GM12878 (cell line): ENCODE results near the gene PPP1R3F. TPM values are rescaled to one million over a fixed set of nuclear protein-coding genes. Genes with fewer than 3 reads are reported as not detected.
"Not testable (repeated sequence)": the region's sequence is repeated elsewhere in the genome, so short reads cannot be mapped to it uniquely, and the experiment has no call there.

Experiments used
- ATAC-seq: fragments of 200-7000 bp; cut with Tn5 transposase; 3 replicates; pipeline ENCODE4 v1.9.1; 2020; ENCODE audit warnings: mild to moderate bottlenecking, moderate library complexity
- BruUV-seq: library from RNA; stranded (reverse); fragments of 400-500 nt; replicated peaks from 2 replicates; lab custom pipeline; 2021; lab: Mats Ljungman, UMichigan
- CTCF ChIA-PET: fragments of 300-600 bp; sonication (Branson Sonifier 250); formaldehyde crosslinking; extraction: SDS; loops from one replicate; lab custom pipeline; 2021; ENCODE audit warnings: inconsistent platforms; lab: Yijun Ruan, JAX
- POLR2A ChIA-PET: fragments of 350-600 bp; formaldehyde crosslinking; extraction: SDS; loops from one replicate; lab custom pipeline; 2021; ENCODE audit warnings: inconsistent platforms; lab: Charles Lee
- RAD21 ChIA-PET: fragments of 300-600 bp; sonication (Branson Sonifier 250); formaldehyde crosslinking; loops from one replicate; lab custom pipeline; 2023; ENCODE audit warnings: antibody characterized with exemption; ENCODE audit not compliant: unreplicated experiment; lab: Charles Lee
- SMC1A ChIA-PET: fragments of 300-600 bp; sonication (Branson Sonifier 250); formaldehyde crosslinking; loops from one replicate; lab custom pipeline; 2023; ENCODE audit not compliant: unreplicated experiment, uncharacterized antibody; lab: Charles Lee
- DNase-seq: peaks from one replicate; pipeline ENCODE4 v3.0.0-alpha.2; 2011; ENCODE audit warnings: low read depth, low spot score
- FAIRE-seq: peaks from 3 replicates; lab custom pipeline; 2011; peaks lifted over from hg19 to GRCh38; lab: Jason Lieb, UNC
- H2AFZ ChIP-seq: 2 replicates; pipeline ENCODE4 v1.6.0; 2011; ENCODE audit warnings: low read depth, low read length, control low read depth; ENCODE audit not compliant: control insufficient read depth
- H3K27ac ChIP-seq: 2 replicates; pipeline ENCODE4 v1.5.1; 2011; ENCODE audit warnings: control low read depth; ENCODE audit not compliant: control insufficient read depth, insufficient read depth
- H3K27me3 ChIP-seq, 2 experiments: replicated peaks in 1 of 2; 2 replicates each; pipeline versions ENCODE4 v1.6.0 to v1.6.1; 2011; ENCODE audit warnings: low read length in 1 of 2; ENCODE audit not compliant: control insufficient read depth in 2 of 2, insufficient read depth in 2 of 2
- H3K36me3 ChIP-seq, 2 experiments: 2 replicates each; pipeline ENCODE4 v1.5.1; 2011; ENCODE audit warnings: low read length in 1 of 2; ENCODE audit not compliant: control insufficient read depth in 2 of 2, insufficient read depth in 2 of 2
- H3K4me1 ChIP-seq: 2 replicates; pipeline ENCODE4 v1.6.1; 2011; ENCODE audit warnings: mild to moderate bottlenecking, low read length, moderate library complexity, mixed read lengths; ENCODE audit not compliant: control insufficient read depth, insufficient read depth
- H3K4me2 ChIP-seq: 2 replicates; pipeline ENCODE4 v1.6.0; 2011; ENCODE audit warnings: control low read depth; ENCODE audit not compliant: control insufficient read depth, insufficient read depth
- H3K4me3 ChIP-seq: fragments of 200-600 bp; sonication (generic); 2 replicates; pipeline ENCODE4 v1.5.1; 2016
- H3K79me2 ChIP-seq: 2 replicates; pipeline ENCODE4 v1.6.0; 2011; ENCODE audit warnings: low read length; ENCODE audit not compliant: control insufficient read depth, insufficient read depth
- H3K9ac ChIP-seq: 2 replicates; pipeline ENCODE4 v1.8.0; 2011; ENCODE audit warnings: low read length, control low read depth, mixed read lengths; ENCODE audit not compliant: control insufficient read depth, insufficient read depth
- H3K9me3 ChIP-seq: replicated peaks from 3 replicates; pipeline ENCODE4 v1.5.1; 2011; ENCODE audit warnings: mild to moderate bottlenecking, low read length; ENCODE audit not compliant: control insufficient read depth, insufficient read depth
- H4K20me1 ChIP-seq: 2 replicates; pipeline ENCODE4 v1.6.0; 2011; ENCODE audit not compliant: control insufficient read depth, insufficient read depth
- whole genome bisulfite sequencing: methylation state at CpG from one replicate; pipeline ENCODE4 v1.1.6; 2016; ENCODE audit warnings: low lambda C conversion rate; ENCODE audit not compliant: insufficient replicate concordance, insufficient coverage; ENCODE audit errors: missing lambda C conversion rate; 5-methylcytosine and 5-hydroxymethylcytosine counted together
- in situ Hi-C: fragments of 300-500 bp; cut with MboI; formaldehyde crosslinking; loops from 9 replicates; pipeline ENCODE4 v1.14.3; 2018; ENCODE audit warnings: mixed read lengths
- intact Hi-C: fragments of 100-400 bp; cut with micrococcal nuclease; formaldehyde crosslinking; loops from one replicate; pipeline ENCODE4 v1.14.2; 2022; ENCODE audit not compliant: unreplicated experiment
- polyA plus RNA-seq, 11 experiments: library from polyadenylated mRNA; depleted of rRNA in 4 of 11; unstranded in 6 of 11; stranded (reverse) in 5 of 11; fragments of >200 nt; fragmentation: Nextera tagmentation in 4 of 11; fragmentation: Illumina TruSeq in 1 of 11; extraction: Ambion mirVana in 4 of 11; extraction: Trizol in 1 of 11; gene quantifications; 1 replicate in 1 of 11; 2 replicates in 10 of 11; pipeline versions ENCODE4 v1.2.1 to v1.2.3, GENCODE V29; 2011 to 2016; ENCODE audit warnings: inconsistent platforms in 2 of 11, missing spikeins in 2 of 11, low read depth in 1 of 11
- total RNA-seq, 4 experiments: library from RNA; depleted of rRNA in 3 of 4; stranded (reverse); fragments of >200 nt in 3 of 4; fragmentation: Illumina TruSeq in 1 of 4; extraction: Trizol in 1 of 4; gene quantifications; 2 replicates each; pipeline versions ENCODE4 v1.2.1 to v1.2.3, GENCODE V29; 2013 to 2021

The PPP1R3F gene
- total and polyA plus RNA-seq, 10 of the 15 experiments (the other 5 are each of a cell fraction or from before 2014, with no cell fraction given), result 0.18 to 4.4 (median 1.00) TPM

- H3K27ac ChIP-seq, BruUV-seq, H3K4me2 ChIP-seq, H3K27me3 ChIP-seq, SMC1A ChIA-PET, H4K20me1 ChIP-seq, in situ Hi-C loops, H3K4me3 ChIP-seq, CTCF ChIA-PET, ATAC-seq, H3K79me2 ChIP-seq, DNase-seq, H2AFZ ChIP-seq, H3K9me3 ChIP-seq, FAIRE-seq, H3K4me1 ChIP-seq, POLR2A ChIA-PET, H3K9ac ChIP-seq, H3K36me3 ChIP-seq, RAD21 ChIA-PET, intact Hi-C loops: not testable (repeated sequence)
- WGBS, result 30% methylated on average over 4 of the region's 11 CpGs
These were observed 60.8 kb downstream of the PPP1R3F start for GRCh38 chrX:49330421-49330820.

- CTCF ChIA-PET, H3K27ac ChIP-seq, H2AFZ ChIP-seq, RAD21 ChIA-PET, POLR2A ChIA-PET, intact Hi-C loops, H3K9me3 ChIP-seq, H3K9ac ChIP-seq, H3K4me1 ChIP-seq, H3K4me2 ChIP-seq, H4K20me1 ChIP-seq, BruUV-seq, H3K4me3 ChIP-seq, H3K79me2 ChIP-seq, SMC1A ChIA-PET, DNase-seq, FAIRE-seq, ATAC-seq, H3K36me3 ChIP-seq, in situ Hi-C loops, H3K27me3 ChIP-seq: not testable (repeated sequence)
- WGBS, result no CpG with 5 or more reads among the region's 16 CpGs
These were observed 61.7 kb downstream of the PPP1R3F start, which contains the start of gene GAGE13 for GRCh38 chrX:49331282-49331681. Gene GAGE13 (plus strand): TSS chrX:49331582. CDS start chrX:49332738, 1,156 bp downstream.

DNA sequence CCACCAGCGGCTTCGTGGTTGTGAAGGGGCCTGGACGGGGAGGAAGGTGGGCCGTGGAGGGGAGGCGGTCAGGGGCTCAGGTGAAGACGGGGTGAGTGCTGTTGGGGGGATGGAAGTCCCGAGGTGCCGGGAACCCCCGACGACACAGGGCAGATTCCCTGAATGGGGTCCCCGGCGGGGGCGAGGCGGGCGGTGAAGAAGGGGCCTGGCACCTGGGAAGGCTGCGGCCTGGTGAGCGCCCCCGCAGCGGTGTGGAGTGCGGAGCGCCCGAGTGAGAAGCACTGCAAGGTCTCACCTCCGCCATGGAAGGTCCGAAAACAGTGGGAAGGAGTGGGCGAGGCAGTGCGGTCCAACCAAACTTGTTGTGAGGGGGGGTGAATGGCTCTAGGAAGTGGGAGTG is 62.2 kb downstream of the PPP1R3F start:
- H3K4me3 ChIP-seq, H3K27ac ChIP-seq, H3K79me2 ChIP-seq, intact Hi-C loops, H3K4me1 ChIP-seq, in situ Hi-C loops, SMC1A ChIA-PET, POLR2A ChIA-PET, BruUV-seq, H3K4me2 ChIP-seq, RAD21 ChIA-PET, H3K9me3 ChIP-seq, H2AFZ ChIP-seq, H4K20me1 ChIP-seq, FAIRE-seq, DNase-seq, H3K27me3 ChIP-seq, CTCF ChIA-PET, H3K9ac ChIP-seq, ATAC-seq, H3K36me3 ChIP-seq: not testable (repeated sequence)
- no CpG with 5 or more reads among the region's 26 CpGs for WGBS

Other genes starting within 250 kb of the PPP1R3F start
Only the 7 nearest of the 15 such genes appear.
- 0.68 and 0.76 TPM in 2 replicates for gene SYP, start 69.6 kb upstream of the PPP1R3F start, total RNA-seq (2014; rRNA removed)
- gene SYP, start 69.6 kb upstream of the PPP1R3F start, total RNA-seq (2014; rRNA removed; fragmentation: Illumina TruSeq; extraction: Trizol), result 0.81 and 1.0 TPM in 2 replicates
- 0.48 and 0.49 TPM in 2 replicates for gene SYP, start 69.6 kb upstream of the PPP1R3F start, total RNA-seq (2021)
- gene SYP, start 69.6 kb upstream of the PPP1R3F start, polyA plus RNA-seq (2011; rRNA removed), result 0.85 and 0.87 TPM in 2 replicates
- 0.68 and 0.86 TPM in 2 replicates for gene SYP, start 69.6 kb upstream of the PPP1R3F start, polyA plus RNA-seq (2014; fragmentation: Illumina TruSeq; extraction: Trizol)
- gene SYP, start 69.6 kb upstream of the PPP1R3F start, polyA plus RNA-seq (2014; fragmentation: Nextera tagmentation; extraction: Ambion mirVana), result under 1 TPM; 0.34 to 0.47 TPM
- 1.2 and 1.7 TPM in 2 replicates for gene SYP, start 69.6 kb upstream of the PPP1R3F start, polyA plus RNA-seq (2014; rRNA removed)
- gene SYP, start 69.6 kb upstream of the PPP1R3F start, polyA plus RNA-seq (2016; fragmentation: Nextera tagmentation; extraction: Ambion mirVana), result 1 to 10 TPM; 1.0 to 1.1 TPM
- not detected in 2 replicates for gene CACNA1F, start 36.5 kb upstream of the PPP1R3F start, total RNA-seq (2014; rRNA removed)
- gene CACNA1F, start 36.5 kb upstream of the PPP1R3F start, total RNA-seq (2014; rRNA removed; fragmentation: Illumina TruSeq; extraction: Trizol), result not detected in 2 replicates
- gene CACNA1F, start 36.5 kb upstream of the PPP1R3F start, total RNA-seq (2021), result 0.05 TPM in 2 replicates
- 0.03 and 0.19 TPM in 2 replicates for gene CACNA1F, start 36.5 kb upstream of the PPP1R3F start, polyA plus RNA-seq (2011; rRNA removed)
- 0.01 TPM in 1 of 2 replicates, not detected in the other for gene CACNA1F, start 36.5 kb upstream of the PPP1R3F start, polyA plus RNA-seq (2014; fragmentation: Illumina TruSeq; extraction: Trizol)
- not detected for gene CACNA1F, start 36.5 kb upstream of the PPP1R3F start, polyA plus RNA-seq (2014; fragmentation: Nextera tagmentation; extraction: Ambion mirVana)
- gene CACNA1F, start 36.5 kb upstream of the PPP1R3F start, polyA plus RNA-seq (2014; rRNA removed), result 0.04 and 0.13 TPM in 2 replicates
- gene CACNA1F, start 36.5 kb upstream of the PPP1R3F start, polyA plus RNA-seq (2016; fragmentation: Nextera tagmentation; extraction: Ambion mirVana), result under 1 TPM in 1 of 2 experiments, not detected in 1; 0.32 TPM
- gene CCDC22, start 34.3 kb upstream of the PPP1R3F start, total RNA-seq (2014; rRNA removed), result 14.5 and 16.8 TPM in 2 replicates
- 5.1 and 5.2 TPM in 2 replicates for gene CCDC22, start 34.3 kb upstream of the PPP1R3F start, total RNA-seq (2014; rRNA removed; fragmentation: Illumina TruSeq; extraction: Trizol)
- gene CCDC22, start 34.3 kb upstream of the PPP1R3F start, total RNA-seq (2021), result 23.6 and 24.6 TPM in 2 replicates
- gene CCDC22, start 34.3 kb upstream of the PPP1R3F start, polyA plus RNA-seq (2011; rRNA removed), result 4.4 and 13.9 TPM in 2 replicates
- gene CCDC22, start 34.3 kb upstream of the PPP1R3F start, polyA plus RNA-seq (2014; fragmentation: Illumina TruSeq; extraction: Trizol), result 1.8 and 5.0 TPM in 2 replicates
- gene CCDC22, start 34.3 kb upstream of the PPP1R3F start, polyA plus RNA-seq (2014; fragmentation: Nextera tagmentation; extraction: Ambion mirVana), result 1 to 10 TPM in 1 of 2 experiments, under 1 TPM in 1; 0.34 to 1.6 TPM
- 15.1 and 18.6 TPM in 2 replicates for gene CCDC22, start 34.3 kb upstream of the PPP1R3F start, polyA plus RNA-seq (2014; rRNA removed)
- 10 to 100 TPM; 16.1 to 18.2 TPM for gene CCDC22, start 34.3 kb upstream of the PPP1R3F start, polyA plus RNA-seq (2016; fragmentation: Nextera tagmentation; extraction: Ambion mirVana)
- gene FOXP3, start 5.1 kb upstream of the PPP1R3F start, total RNA-seq (2014; rRNA removed), result not detected in 2 replicates
- 0.04 TPM in 1 of 2 replicates, not detected in the other for gene FOXP3, start 5.1 kb upstream of the PPP1R3F start, total RNA-seq (2014; rRNA removed; fragmentation: Illumina TruSeq; extraction: Trizol)
- gene FOXP3, start 5.1 kb upstream of the PPP1R3F start, total RNA-seq (2021), result 0.21 and 0.24 TPM in 2 replicates
- 0.08 TPM in 1 of 2 replicates, not detected in the other for gene FOXP3, start 5.1 kb upstream of the PPP1R3F start, polyA plus RNA-seq (2011; rRNA removed)
- gene FOXP3, start 5.1 kb upstream of the PPP1R3F start, polyA plus RNA-seq (2014; fragmentation: Illumina TruSeq; extraction: Trizol), result 0.06 and 0.10 TPM in 2 replicates
- gene FOXP3, start 5.1 kb upstream of the PPP1R3F start, polyA plus RNA-seq (2014; fragmentation: Nextera tagmentation; extraction: Ambion mirVana), result under 1 TPM in 1 of 2 experiments, not detected in 1; 0.02 TPM
- 0.09 and 0.13 TPM in 2 replicates for gene FOXP3, start 5.1 kb upstream of the PPP1R3F start, polyA plus RNA-seq (2014; rRNA removed)
- under 1 TPM in 1 of 2 experiments, not detected in 1; 0.09 TPM for gene FOXP3, start 5.1 kb upstream of the PPP1R3F start, polyA plus RNA-seq (2016; fragmentation: Nextera tagmentation; extraction: Ambion mirVana)
- gene GAGE10, start 33.9 kb downstream of the PPP1R3F start, total RNA-seq (2014; rRNA removed), result not detected in 2 replicates
- not detected in 2 replicates for gene GAGE10, start 33.9 kb downstream of the PPP1R3F start, total RNA-seq (2014; rRNA removed; fragmentation: Illumina TruSeq; extraction: Trizol)
- gene GAGE10, start 33.9 kb downstream of the PPP1R3F start, total RNA-seq (2021), result not detected in 2 replicates
- gene GAGE10, start 33.9 kb downstream of the PPP1R3F start, polyA plus RNA-seq (2011; rRNA removed), result not detected in 2 replicates
- not detected in 2 replicates for gene GAGE10, start 33.9 kb downstream of the PPP1R3F start, polyA plus RNA-seq (2014; fragmentation: Illumina TruSeq; extraction: Trizol)
- gene GAGE10, start 33.9 kb downstream of the PPP1R3F start, polyA plus RNA-seq (2014; fragmentation: Nextera tagmentation; extraction: Ambion mirVana), result not detected
- gene GAGE10, start 33.9 kb downstream of the PPP1R3F start, polyA plus RNA-seq (2014; rRNA removed), result not detected in 2 replicates
- not detected for gene GAGE10, start 33.9 kb downstream of the PPP1R3F start, polyA plus RNA-seq (2016; fragmentation: Nextera tagmentation; extraction: Ambion mirVana)
- not detected in 2 replicates for gene GAGE12J, start 52.2 kb downstream of the PPP1R3F start, total RNA-seq (2014; rRNA removed)
- gene GAGE12J, start 52.2 kb downstream of the PPP1R3F start, total RNA-seq (2014; rRNA removed; fragmentation: Illumina TruSeq; extraction: Trizol), result not detected in 2 replicates
- not detected in 2 replicates for gene GAGE12J, start 52.2 kb downstream of the PPP1R3F start, total RNA-seq (2021)
- gene GAGE12J, start 52.2 kb downstream of the PPP1R3F start, polyA plus RNA-seq (2011; rRNA removed), result not detected in 2 replicates
- not detected in 2 replicates for gene GAGE12J, start 52.2 kb downstream of the PPP1R3F start, polyA plus RNA-seq (2014; fragmentation: Illumina TruSeq; extraction: Trizol)
- gene GAGE12J, start 52.2 kb downstream of the PPP1R3F start, polyA plus RNA-seq (2014; fragmentation: Nextera tagmentation; extraction: Ambion mirVana), result not detected
- gene GAGE12J, start 52.2 kb downstream of the PPP1R3F start, polyA plus RNA-seq (2014; rRNA removed), result not detected in 2 replicates
- not detected for gene GAGE12J, start 52.2 kb downstream of the PPP1R3F start, polyA plus RNA-seq (2016; fragmentation: Nextera tagmentation; extraction: Ambion mirVana)
- gene GAGE13, start 61.8 kb downstream of the PPP1R3F start, total RNA-seq (2014; rRNA removed), result not detected in 2 replicates
- gene GAGE13, start 61.8 kb downstream of the PPP1R3F start, total RNA-seq (2014; rRNA removed; fragmentation: Illumina TruSeq; extraction: Trizol), result not detected in 2 replicates
- gene GAGE13, start 61.8 kb downstream of the PPP1R3F start, total RNA-seq (2021), result not detected in 2 replicates
- 0.32 TPM in 1 of 2 replicates, not detected in the other for gene GAGE13, start 61.8 kb downstream of the PPP1R3F start, polyA plus RNA-seq (2011; rRNA removed)
- not detected in 2 replicates for gene GAGE13, start 61.8 kb downstream of the PPP1R3F start, polyA plus RNA-seq (2014; fragmentation: Illumina TruSeq; extraction: Trizol)
- gene GAGE13, start 61.8 kb downstream of the PPP1R3F start, polyA plus RNA-seq (2014; fragmentation: Nextera tagmentation; extraction: Ambion mirVana), result not detected
- gene GAGE13, start 61.8 kb downstream of the PPP1R3F start, polyA plus RNA-seq (2014; rRNA removed), result not detected in 2 replicates
- not detected for gene GAGE13, start 61.8 kb downstream of the PPP1R3F start, polyA plus RNA-seq (2016; fragmentation: Nextera tagmentation; extraction: Ambion mirVana)